H9 (cell line): Measurements from ENCODE around the gene TMED3. TPM values are rescaled to one million over a fixed set of nuclear protein-coding genes. Genes with fewer than 3 reads are reported as not detected.

Experiments
- DNase-seq: peaks from one replicate; pipeline ENCODE4 v3.0.0-alpha.2; 2017
- H2AFZ ChIP-seq: one replicate; pipeline ENCODE4 v1.6.1; 2013; ENCODE audit warnings: mild to moderate bottlenecking, low read length, control low read depth, moderate library complexity
- H2AK5ac ChIP-seq: 2 replicates; pipeline ENCODE4 v1.6.1; 2013; ENCODE audit warnings: low read length, control low read depth, mixed read lengths; ENCODE audit not compliant: insufficient read length
- H2BK120ac ChIP-seq: one replicate; pipeline ENCODE4 v1.6.1; 2013; ENCODE audit warnings: low read depth, mild to moderate bottlenecking, low read length, control low read depth, inconsistent platforms; ENCODE audit not compliant: poor library complexity, severe bottlenecking
- H2BK12ac ChIP-seq: 2 replicates; pipeline ENCODE4 v1.6.1; 2013; ENCODE audit warnings: low read length, control low read depth, mixed read lengths, low read depth; ENCODE audit not compliant: insufficient read length
- H2BK15ac ChIP-seq: 2 replicates; pipeline ENCODE4 v1.6.1; 2013; ENCODE audit warnings: low read depth, low read length, control low read depth
- H2BK20ac ChIP-seq: one replicate; pipeline ENCODE4 v1.6.1; 2013; ENCODE audit warnings: low read depth, mild to moderate bottlenecking, low read length, control low read depth, inconsistent platforms; ENCODE audit not compliant: poor library complexity, severe bottlenecking
- H2BK5ac ChIP-seq: 2 replicates; pipeline ENCODE4 v1.6.1; 2013; ENCODE audit warnings: low read length, control low read depth, mixed read lengths; ENCODE audit not compliant: insufficient read length
- H3K14ac ChIP-seq: 2 replicates; pipeline ENCODE4 v1.6.1; 2013; ENCODE audit warnings: low read length, control low read depth; ENCODE audit not compliant: insufficient read depth
- H3K18ac ChIP-seq: 2 replicates; pipeline ENCODE4 v1.6.1; 2013; ENCODE audit warnings: low read depth, mild to moderate bottlenecking, mixed read lengths, low read length, control low read depth; ENCODE audit not compliant: insufficient read length
- H3K23ac ChIP-seq: 2 replicates; pipeline ENCODE4 v1.6.1; 2013; ENCODE audit warnings: low read length, control low read depth, mixed read lengths, low read depth; ENCODE audit not compliant: insufficient read length
- H3K23me2 ChIP-seq: 2 replicates; pipeline ENCODE4 v1.6.1; 2013; ENCODE audit warnings: low read depth, mild to moderate bottlenecking, mixed read lengths, low read length, control low read depth; ENCODE audit not compliant: insufficient read length, poor library complexity, severe bottlenecking
- H3K27ac ChIP-seq: 2 replicates; pipeline ENCODE4 v1.5.1; 2013; ENCODE audit warnings: low read length, control low read depth, mixed read lengths, low read depth; ENCODE audit not compliant: insufficient read length
- H3K27me3 ChIP-seq: 2 replicates; pipeline ENCODE4 v1.6.1; 2013; ENCODE audit warnings: low read length, control low read depth, inconsistent platforms; ENCODE audit not compliant: insufficient read depth
- H3K4ac ChIP-seq: 2 replicates; pipeline ENCODE4 v1.6.1; 2013; ENCODE audit warnings: low read depth, mild to moderate bottlenecking, control low read depth, inconsistent platforms, low read length, moderate library complexity
- H3K4me1 ChIP-seq: 2 replicates; pipeline ENCODE4 v1.6.1; 2013; ENCODE audit warnings: low read length, control low read depth, inconsistent platforms; ENCODE audit not compliant: insufficient read depth
- H3K4me2 ChIP-seq: 2 replicates; pipeline ENCODE4 v1.6.1; 2013; ENCODE audit warnings: low read length, control low read depth, mixed read lengths; ENCODE audit not compliant: insufficient read length, insufficient read depth
- H3K56ac ChIP-seq: 2 replicates; pipeline ENCODE4 v1.6.1; 2013; ENCODE audit warnings: low read depth, mild to moderate bottlenecking, mixed read lengths, low read length, control low read depth; ENCODE audit not compliant: insufficient read length
- H3K79me1 ChIP-seq: 2 replicates; pipeline ENCODE4 v1.6.1; 2013; ENCODE audit warnings: low read depth, mild to moderate bottlenecking, moderate library complexity, low read length, control low read depth, inconsistent platforms; ENCODE audit not compliant: insufficient read depth, poor library complexity, severe bottlenecking
- H3K79me2 ChIP-seq: 2 replicates; pipeline ENCODE4 v1.6.1; 2013; ENCODE audit warnings: low read length, control low read depth, inconsistent platforms; ENCODE audit not compliant: insufficient read depth
- H3K9ac ChIP-seq: 2 replicates; pipeline ENCODE4 v1.6.1; 2013; ENCODE audit warnings: low read length, control low read depth, mixed read lengths; ENCODE audit not compliant: insufficient read length; ENCODE audit errors: extremely low read depth
- H3K9me3 ChIP-seq: one replicate; pipeline ENCODE4 v1.6.1; 2013; ENCODE audit warnings: low read depth, low read length, inconsistent platforms; ENCODE audit not compliant: control insufficient read depth
- H3T11ph ChIP-seq: one replicate; pipeline ENCODE4 v1.6.1; 2013; ENCODE audit warnings: mild to moderate bottlenecking, low read length, control low read depth, inconsistent platforms
- H4K20me1 ChIP-seq: one replicate; pipeline ENCODE4 v1.6.1; 2013; ENCODE audit not compliant: control insufficient read depth, insufficient read length, insufficient read depth
- H4K5ac ChIP-seq: 2 replicates; pipeline ENCODE4 v1.6.1; 2013; ENCODE audit warnings: low read depth, mild to moderate bottlenecking, mixed read lengths, low read length, control low read depth; ENCODE audit not compliant: insufficient read length
- H4K8ac ChIP-seq: replicated peaks from 2 replicates; pipeline ENCODE4 v1.6.1; 2013; ENCODE audit warnings: low read length, control low read depth, mixed read lengths, low read depth; ENCODE audit not compliant: insufficient read length
- H4K91ac ChIP-seq: 2 replicates; pipeline ENCODE4 v1.6.1; 2013; ENCODE audit warnings: low read depth, mild to moderate bottlenecking, moderate library complexity, mixed read lengths, low read length, control low read depth; ENCODE audit not compliant: insufficient read length
- H3K27ac Mint-ChIP-seq, 3 experiments: 2 replicates in 2 of 3; 3 replicates in 1 of 3; pipeline ENCODE4 v1.8.0; 2020 to 2021; ENCODE audit warnings: mixed read lengths in 3 of 3, mild to moderate bottlenecking in 1 of 3, moderate library complexity in 1 of 3
- H3K27me3 Mint-ChIP-seq: 2 replicates; pipeline ENCODE4 v1.8.0; 2021; ENCODE audit warnings: low read depth, mild to moderate bottlenecking, moderate library complexity, mixed read lengths
- H3K36me3 Mint-ChIP-seq, 3 experiments: 2 replicates in 2 of 3; 3 replicates in 1 of 3; pipeline ENCODE4 v1.8.0; 2020 to 2021; ENCODE audit warnings: low read depth in 3 of 3, mixed read lengths in 3 of 3; ENCODE audit not compliant: insufficient read depth in 1 of 3
- H3K4me1 Mint-ChIP-seq, 2 experiments: 2 replicates each; pipeline ENCODE4 v1.8.0; 2020; ENCODE audit warnings: mixed read lengths in 2 of 2
- H3K4me3 Mint-ChIP-seq, 2 experiments: 2 replicates in 1 of 2; 3 replicates in 1 of 2; pipeline ENCODE4 v1.8.0; 2020 to 2021; ENCODE audit warnings: mild to moderate bottlenecking in 2 of 2, mixed read lengths in 2 of 2, moderate library complexity in 1 of 2
- H3K9me3 Mint-ChIP-seq, 2 experiments: 2 replicates in 1 of 2; 3 replicates in 1 of 2; pipeline ENCODE4 v1.8.0; 2020; ENCODE audit warnings: mild to moderate bottlenecking in 2 of 2, mixed read lengths in 2 of 2, moderate library complexity in 1 of 2
- CTCF ChIP-seq: fragments of 200-600 bp; sonication (generic); conservative IDR thresholded peaks from 3 replicates; pipeline ENCODE4 v1.8.0; 2021; ENCODE audit warnings: antibody characterized with exemption, mild to moderate bottlenecking
- WGBS: extraction: QIAGEN DNeasy Blood & Tissue Kit; methylation state at CpG from one replicate; pipeline ENCODE4 v1.1.7; 2013; ENCODE audit warnings: missing lambda C conversion rate, low lambda C conversion rate, mixed read lengths; ENCODE audit not compliant: insufficient read length; ENCODE audit errors: extremely low coverage; 5-methylcytosine and 5-hydroxymethylcytosine counted together
- total RNA-seq: library from RNA; stranded (reverse); gene quantifications from 2 replicates; pipeline ENCODE4 v1.2.1, GENCODE V29; 2021

Gene TMED3
- total RNA-seq, 1 experiment from 2014 or later = 46.4 TPM

- Histone ChIP-seq H2AFZ (no peak overlapping the region), H3K18ac (no peak overlapping the region), H3K56ac (no peak overlapping the region), H4K91ac (no peak overlapping the region), H2BK15ac (no peak overlapping the region), H2AK5ac (no peak overlapping the region), H3K14ac (no peak overlapping the region), H3K9me3 (no peaks in the 10 kb centered on the region), H3K79me2 (no peaks in the 10 kb centered on the region), H3K23me2 (no peaks in the 10 kb centered on the region), H3K27me3 (no peaks in the 10 kb centered on the region), H3K4ac (no peak overlapping the region), H2BK5ac (no peak overlapping the region), H3K4me1 (no peaks in the 10 kb centered on the region), H4K20me1 (no peaks in the 10 kb centered on the region), H3K23ac (no peak overlapping the region), H3K4me2 (no peak overlapping the region), H4K8ac (no peak overlapping the region), H3K9ac (no peak overlapping the region), H2BK20ac (no peak overlapping the region), H3K27ac (no peak overlapping the region), H3T11ph (peak overlapping the region; percentile 36), H2BK120ac (no peak overlapping the region), H3K79me1 (no peaks in the 10 kb centered on the region), H4K5ac (no peak overlapping the region), H2BK12ac (no peak overlapping the region)
- peaks cover 0 to 12% (median 5%) of the 10 kb centered on the region in 3 experiments; a peak in 3 of 7 replicates for H3K36me3 Mint-ChIP-seq
- WGBS = no CpG with 5 or more reads among the region's 2 CpGs
- H3K27me3 Mint-ChIP-seq = no peaks in the 10 kb centered on the region; the same call in 1 of the 2 replicates
- TF ChIP-seq CTCF = no peak
- no peak overlapping the region for H3K4me3 Mint-ChIP-seq
- H3K27ac Mint-ChIP-seq = no peak overlapping the region
- DNase-seq = no peak
- peaks cover 3 to 7% of the 10 kb centered on the region in 2 experiments; a peak in 2 of 5 replicates for H3K9me3 Mint-ChIP-seq
- H3K4me1 Mint-ChIP-seq = peaks cover 22 to 25% of the 10 kb centered on the region in 2 experiments
Observed at GRCh38 chr15:79366691-79367090, 55.8 kb downstream of the TMED3 start.
